GM12891 (cell line): ENCODE measurements around the gene GSTK1.

Experiments used
- PAX5 ChIP-seq: IDR thresholded peaks from 2 replicates; pipeline ENCODE4 v1.6.1; 2011; ENCODE audit warnings: low read length, moderate library complexity, mild to moderate bottlenecking; ENCODE audit not compliant: insufficient read depth, severe bottlenecking
- POLR2A ChIP-seq: IDR thresholded peaks from 2 replicates; pipeline ENCODE4 v1.6.1; 2011; ENCODE audit warnings: low read depth, low read length, control low read depth
- POLR2AphosphoS5 ChIP-seq: IDR thresholded peaks from 2 replicates; pipeline ENCODE4 v1.6.1; 2011; ENCODE audit warnings: low read depth, low read length, control low read depth
- POU2F2 ChIP-seq: IDR thresholded peaks from 2 replicates; pipeline ENCODE4 v1.6.1; 2011; ENCODE audit warnings: low read depth, mild to moderate bottlenecking, control low read depth, low read length, moderate library complexity
- SPI1 ChIP-seq: IDR thresholded peaks from 2 replicates; pipeline ENCODE4 v1.6.1; 2011; ENCODE audit warnings: low read depth, low read length, control low read depth
- TAF1 ChIP-seq: IDR thresholded peaks from 2 replicates; pipeline ENCODE4 v1.6.1; 2011; ENCODE audit warnings: low read depth, low read length, control low read depth

- no peak for TF ChIP-seq POLR2A
- TF ChIP-seq POLR2AphosphoS5: no peak
- TF ChIP-seq TAF1: no peak
- TF ChIP-seq SPI1: no peak
- TF ChIP-seq PAX5: no peak
- no peak for TF ChIP-seq POU2F2
Observed at GRCh38 chr7:143265017-143265693, 1.9 kb downstream of the GSTK1 start.
